ENCODE measurements around the gene CA5B. TPM values are rescaled to one million over a fixed set of nuclear protein-coding genes. Genes with fewer than 3 reads are reported as not detected.

The CA5B gene
- total and polyA plus RNA-seq, 2 donors (not counting 3 experiments of a cell fraction or from before 2014, with no cell fraction given): 2.3 to 5.6 TPM

DNA sequence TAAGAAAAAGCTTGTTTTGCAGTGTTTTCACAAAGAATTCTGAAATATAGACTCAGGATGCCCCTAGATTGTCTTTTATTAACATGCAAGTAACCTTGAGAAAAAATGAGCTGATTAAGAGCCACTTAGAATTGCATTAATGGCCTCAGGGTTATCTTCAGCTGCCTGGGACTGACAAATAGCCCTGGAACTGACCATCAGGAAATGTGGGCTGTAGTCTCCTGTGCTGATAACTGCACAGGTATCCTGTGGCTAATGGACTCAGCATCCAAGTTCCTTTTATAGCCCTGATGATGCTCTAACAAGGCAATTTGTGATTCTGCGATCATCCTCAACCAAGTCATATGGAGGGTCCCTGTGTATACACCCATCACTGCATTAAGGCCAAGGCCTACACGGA, 17.0 kb downstream of the CA5B start:
- no peak overlapping the region for H3K4me2 ChIP-seq (ENCODE audit: insufficient read depth, low read length)
- H3K79me2 ChIP-seq (ENCODE audit: control insufficient read depth, insufficient read depth, low read length): no peaks in the 10 kb centered on the region
- ChIA-PET CTCF (interaction anchor here (0.6 kb wide), 1 partner anchor 61 kb away, joined by 3 read pairs; no protein-coding TSS in a partner anchor), POLR2A (no interaction called here)
- H3K27ac ChIP-seq (ENCODE audit: insufficient read depth, low read depth, low read length): no peak overlapping the region
- dilution Hi-C loops (cut with MboI; ENCODE audit: extremely low pct_ligation_motif_present, low sequenced_read_pairs) (no loop called here), intact Hi-C loops (cut with micrococcal nuclease) (no loop called here)
- no peak overlapping the region for H2AFZ ChIP-seq (ENCODE audit: low read depth, low read length)
- no peak for TF ChIP-seq MYC (IDR thresholded peaks at IDR 0.05; ENCODE audit: low read depth, low read length)
- TF ChIP-seq POLR2AphosphoS5 (IDR thresholded peaks at IDR 0.05; ENCODE audit: insufficient read depth, low read depth, low read length): no peak
- no peak for TF ChIP-seq FOS (IDR thresholded peaks at IDR 0.05; ENCODE audit: borderline replicate concordance, insufficient read depth, low read length)
- TF ChIP-seq CTCF (IDR thresholded peaks at IDR 0.05; ENCODE audit: extremely low read depth in 1 of 2, insufficient read depth in 1 of 2, low read depth in 1 of 2, low read length in 2 of 2): no peak
- no peak for TF ChIP-seq EZH2 (IDR thresholded peaks at IDR 0.05; ENCODE audit: borderline replicate concordance, low read depth, low read length, severe bottlenecking)
- TF ChIP-seq POLR2A (IDR thresholded peaks at IDR 0.05; ENCODE audit: low read depth, low read length): no peak
- TF ChIP-seq JUN (IDR thresholded peaks at IDR 0.05; ENCODE audit: borderline replicate concordance, insufficient read depth, insufficient read length, low read depth): no peak
- no peak for TF ChIP-seq GATA2 (IDR thresholded peaks at IDR 0.05; ENCODE audit: insufficient read depth, insufficient read length, low read depth, low read length)
- TF ChIP-seq, protein P1, sequence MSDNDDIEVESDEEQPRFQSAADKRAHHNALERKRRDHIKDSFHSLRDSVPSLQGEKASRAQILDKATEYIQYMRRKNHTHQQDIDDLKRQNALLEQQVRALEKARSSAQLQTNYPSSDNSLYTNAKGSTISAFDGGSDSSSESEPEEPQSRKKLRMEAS (IDR thresholded peaks at IDR 0.05; ENCODE audit: insufficient read depth, insufficient read length): no peak
- no peak for FAIRE-seq
- BruUV-seq (replicated peaks): no TSS peak
- no peaks in the 10 kb centered on the region for H3K36me3 ChIP-seq (ENCODE audit: control insufficient read depth in 2 of 2, extremely low read depth in 1 of 2, insufficient read depth in 2 of 2, low read length in 2 of 2)
- H3K9me3 ChIP-seq (replicated peaks; ENCODE audit: control insufficient read depth, insufficient read depth, low read length): no peaks in the 10 kb centered on the region
- H3K4me1 ChIP-seq (ENCODE audit: control insufficient read depth, extremely low read depth, insufficient read depth, low read length): peaks cover 2% of the 10 kb centered on the region
- no peaks in the 10 kb centered on the region for H3K27me3 ChIP-seq (ENCODE audit: control insufficient read depth in 2 of 2, insufficient read depth in 2 of 2, low read length in 2 of 2)
- no peak overlapping the region for H3K9ac ChIP-seq (replicated peaks; ENCODE audit: extremely low read depth, insufficient read depth, low read length)
- no peak for DNase-seq (ENCODE audit: low read depth, low spot score)
- no peaks in the 10 kb centered on the region for H3K9me1 ChIP-seq (replicated peaks; ENCODE audit: control insufficient read depth, extremely low read depth, insufficient read depth, low read length)
- H4K20me1 ChIP-seq (replicated peaks; ENCODE audit: control insufficient read depth, extremely low read depth, insufficient read depth, low read length): no peaks in the 10 kb centered on the region
- no peak overlapping the region for H3K4me3 ChIP-seq (replicated peaks in 1 of 3; ENCODE audit: insufficient read depth in 1 of 3, low read depth in 1 of 3, low read length in 3 of 3)

All from endothelial cell of umbilical vein (primary cell).